ENCODE data around the gene SULT1A2.
"Not testable (repeated sequence)": the region's sequence is repeated elsewhere in the genome, so short reads cannot be mapped to it uniquely, and the experiment has no call there.

SULT1A2 gene

DNA sequence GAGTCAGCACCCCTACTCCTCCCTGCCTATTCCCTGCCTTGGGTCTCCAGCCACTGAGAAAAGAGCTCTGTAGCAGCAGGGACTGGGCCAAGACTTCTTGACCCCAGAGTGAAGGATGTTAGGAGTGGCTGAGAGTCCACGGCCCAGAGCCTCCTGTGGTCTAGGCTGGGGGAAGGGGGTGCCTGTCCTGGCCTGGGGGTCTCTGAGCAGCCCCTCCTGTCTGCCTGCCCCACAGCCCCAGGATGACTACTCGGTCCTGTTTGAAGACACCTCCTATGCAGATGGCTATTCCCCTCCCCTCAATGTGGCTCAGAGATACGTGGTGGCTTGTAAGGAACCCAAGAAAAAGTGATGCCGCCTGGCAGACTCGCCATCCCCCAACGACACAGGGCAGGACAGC lies 5.5 kb downstream of the SULT1A2 start:
- no peak for DNase-seq (ENCODE audit: low spot score)

DNA sequence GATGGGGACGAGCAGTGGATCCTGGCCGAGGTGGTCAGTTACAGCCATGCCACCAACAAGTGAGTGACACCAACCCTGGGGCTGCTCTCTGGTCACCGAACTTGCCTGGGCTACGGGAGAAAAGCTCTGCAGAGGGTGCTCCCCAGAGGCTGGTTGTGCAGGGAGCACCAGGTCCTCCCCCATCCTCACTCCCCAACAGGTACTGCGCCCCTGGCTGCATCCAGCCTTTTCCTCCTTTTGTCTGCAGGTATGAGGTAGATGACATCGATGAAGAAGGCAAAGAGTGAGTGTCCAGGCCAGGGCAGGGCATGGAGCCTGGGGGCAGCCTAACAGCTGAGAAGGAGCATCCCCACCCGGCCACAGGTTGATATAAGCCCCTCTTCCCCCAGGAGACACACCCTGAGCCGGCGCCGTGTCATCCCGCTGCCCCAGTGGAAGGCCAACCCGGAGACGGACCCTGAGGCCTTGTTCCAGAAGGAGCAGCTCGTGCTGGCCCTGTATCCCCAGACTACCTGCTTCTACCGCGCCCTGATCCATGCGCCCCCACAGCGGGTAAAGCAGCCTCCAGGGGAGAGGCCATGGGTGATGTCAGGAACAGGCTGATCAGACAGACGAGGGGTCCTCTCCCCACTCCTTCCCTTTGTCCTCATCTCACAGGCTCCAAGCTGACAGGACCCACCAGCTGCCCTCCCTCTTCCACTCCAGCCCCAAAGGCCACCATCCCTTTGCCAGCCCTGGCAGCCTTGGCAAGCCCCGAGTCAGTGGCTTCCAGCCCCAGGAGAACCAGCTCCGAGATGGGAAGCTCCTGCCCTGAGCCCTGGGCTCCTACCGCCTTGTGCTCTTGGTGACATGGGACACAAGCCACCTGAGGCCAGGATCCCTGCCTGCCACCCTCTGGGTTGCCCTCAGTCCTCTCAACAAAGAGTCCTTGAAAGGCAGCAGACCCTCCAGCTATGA lies 6.2 kb downstream of the SULT1A2 start:
- no peak for DNase-seq (ENCODE audit: low spot score)

GRCh38 chr16:28589930-28590329 lies 6.9 kb downstream of the SULT1A2 start:
- no peak for DNase-seq (ENCODE audit: low spot score)

DNA sequence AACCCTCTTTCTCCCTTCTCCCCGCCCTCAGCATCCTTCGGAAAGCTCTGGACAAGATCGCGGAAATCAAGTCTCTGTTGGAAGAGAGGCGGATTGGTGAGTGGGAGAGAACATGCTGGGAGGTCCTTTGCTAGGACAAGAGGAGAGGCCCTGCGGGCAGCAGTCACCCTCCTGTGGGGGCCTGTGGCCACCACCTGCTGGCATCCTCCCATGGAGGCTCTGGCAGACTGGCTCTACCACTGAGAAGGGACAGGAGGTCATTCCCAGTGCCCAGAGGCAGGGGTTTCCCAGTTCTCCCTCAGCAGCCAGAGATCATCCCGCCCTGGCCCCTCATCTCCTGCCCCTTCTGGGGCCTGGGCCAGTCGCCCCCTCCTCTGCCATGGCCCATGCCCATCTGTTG lies 7.8 kb downstream of the SULT1A2 start:
- no peak for DNase-seq (ENCODE audit: low spot score)

- DNase-seq (ENCODE audit: low spot score), result peak; percentile 10
Observed at GRCh38 chr16:28587386-28587785, 9.5 kb downstream of the SULT1A2 start.

DNA sequence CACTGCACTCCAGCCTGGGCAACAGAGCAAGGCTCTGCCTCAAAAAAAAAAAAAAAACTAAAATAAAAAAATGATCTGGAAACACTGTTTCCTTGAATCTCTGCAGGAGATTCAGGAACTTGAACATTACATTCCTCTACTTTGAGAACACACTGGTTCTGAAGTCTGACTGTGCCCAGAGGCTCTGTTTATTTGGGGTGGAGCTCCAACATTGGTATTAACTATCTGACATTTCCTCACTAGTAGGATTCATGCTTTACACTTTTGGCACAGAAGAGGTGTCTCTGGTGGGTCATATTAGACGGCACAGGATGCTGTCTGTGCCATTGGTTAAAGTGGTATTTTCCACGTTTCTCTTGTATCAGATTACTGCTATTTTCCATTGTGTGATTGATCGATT lies 10.4 kb downstream of the SULT1A2 start:
- DNase-seq (ENCODE audit: low spot score), result no peak

DNA sequence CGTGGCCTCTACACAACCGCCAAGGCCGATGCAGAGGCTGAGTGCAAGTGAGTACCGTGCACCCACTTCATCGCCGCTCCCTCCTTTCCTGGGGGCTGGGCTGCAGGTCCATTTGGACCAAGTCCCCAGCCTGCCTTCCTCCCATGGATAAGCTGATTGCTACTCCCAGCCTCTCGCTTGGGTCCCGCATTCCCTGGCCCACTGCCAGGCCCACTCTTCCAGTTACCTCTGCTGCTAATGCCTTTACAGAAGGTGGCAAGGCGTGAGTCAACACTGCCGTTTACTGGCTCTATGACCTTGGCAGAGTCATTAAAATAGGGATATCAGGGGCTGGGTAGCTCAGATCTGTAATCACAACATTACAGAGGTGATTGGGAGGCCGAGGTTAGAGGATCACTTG lies 11.2 kb downstream of the SULT1A2 start:
- no peak for DNase-seq (ENCODE audit: low spot score)

- DNase-seq (ENCODE audit: low spot score), result no peak
Observed at GRCh38 chr16:28580726-28581315, 16.0 kb downstream of the SULT1A2 start.

DNA sequence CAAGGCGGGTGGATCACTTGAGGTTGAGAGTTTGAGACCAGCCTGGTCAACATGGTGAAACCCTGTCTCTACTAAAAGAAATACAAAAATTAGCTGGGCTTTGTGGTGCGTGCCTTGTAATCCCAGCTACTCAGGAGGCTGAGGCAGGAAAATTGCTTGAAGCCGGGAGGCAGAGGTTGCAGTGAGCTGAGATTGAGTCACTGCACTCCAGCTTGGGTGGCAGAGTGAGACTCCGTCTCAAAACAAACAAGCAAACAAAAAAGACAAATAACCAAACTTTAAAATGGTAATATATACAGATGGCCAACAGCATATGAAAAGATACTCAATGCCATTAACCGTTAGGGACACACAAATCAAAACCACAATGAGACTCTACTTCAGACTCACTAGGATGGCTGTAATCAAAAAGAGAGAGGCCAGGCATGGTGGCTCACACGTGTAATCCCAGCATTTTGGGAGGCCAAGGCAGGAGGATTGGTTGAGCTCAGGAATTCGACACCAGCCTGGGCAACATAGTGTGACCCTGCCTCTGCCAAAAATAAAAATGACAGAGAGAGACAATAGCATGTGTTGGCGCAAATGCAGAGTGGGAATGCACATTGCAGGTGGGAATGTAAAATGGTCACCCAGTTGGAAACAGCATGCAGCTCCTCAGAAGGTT lies 21.3 kb downstream of the SULT1A2 start:
- DNase-seq (ENCODE audit: low spot score), result no peak

GRCh38 chr16:28574925-28575324 lies 21.9 kb downstream of the SULT1A2 start:
- no peak for DNase-seq (ENCODE audit: low spot score)

DNA sequence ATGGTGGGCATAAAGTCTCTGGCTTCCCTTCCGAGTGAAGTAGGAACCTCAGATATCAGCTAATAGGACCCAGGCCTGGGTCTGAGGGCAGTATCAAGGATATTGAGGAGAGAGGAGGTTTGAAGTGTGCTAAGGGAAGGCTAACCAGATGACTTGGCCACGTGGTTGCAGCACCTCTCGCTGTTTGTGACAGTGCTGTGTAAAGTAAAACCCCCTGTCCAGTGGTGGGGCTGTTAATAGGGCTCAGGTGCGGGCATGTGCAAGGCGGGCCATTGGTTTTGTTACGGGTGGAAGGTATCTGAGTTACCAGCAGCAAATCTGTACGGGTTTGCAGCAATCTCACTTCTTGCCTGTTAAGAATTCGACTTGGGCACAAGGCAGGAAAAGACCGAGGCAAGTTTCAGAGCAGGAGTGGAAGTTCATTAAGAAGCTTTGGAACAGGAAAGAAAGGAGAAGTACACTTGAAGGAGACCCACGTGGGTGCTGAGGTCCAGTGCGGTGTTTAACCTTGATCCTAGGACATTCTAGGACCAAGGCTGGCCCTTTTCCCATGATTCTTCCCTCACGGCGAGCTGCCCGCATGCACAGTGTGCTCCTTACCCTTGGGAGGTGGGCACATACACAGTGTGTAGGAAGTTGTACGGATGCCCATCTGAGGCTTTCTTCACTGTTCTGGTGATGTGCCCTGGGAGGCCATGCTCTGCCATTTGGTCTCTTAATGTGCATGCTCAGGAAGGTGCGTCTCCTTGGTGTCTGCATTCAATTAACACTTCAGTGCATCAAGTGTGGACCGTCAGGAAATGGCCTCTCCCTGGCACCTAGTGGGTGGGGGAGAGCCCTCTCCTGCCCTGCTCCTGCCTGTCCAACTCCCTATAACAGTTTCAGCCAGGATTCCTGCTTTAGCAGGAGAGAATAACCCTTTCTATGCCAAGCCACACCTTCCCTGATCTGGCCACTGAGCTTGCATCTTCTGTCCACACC lies 22.8 kb downstream of the SULT1A2 start:
- no peak for DNase-seq (ENCODE audit: low spot score)

DNA sequence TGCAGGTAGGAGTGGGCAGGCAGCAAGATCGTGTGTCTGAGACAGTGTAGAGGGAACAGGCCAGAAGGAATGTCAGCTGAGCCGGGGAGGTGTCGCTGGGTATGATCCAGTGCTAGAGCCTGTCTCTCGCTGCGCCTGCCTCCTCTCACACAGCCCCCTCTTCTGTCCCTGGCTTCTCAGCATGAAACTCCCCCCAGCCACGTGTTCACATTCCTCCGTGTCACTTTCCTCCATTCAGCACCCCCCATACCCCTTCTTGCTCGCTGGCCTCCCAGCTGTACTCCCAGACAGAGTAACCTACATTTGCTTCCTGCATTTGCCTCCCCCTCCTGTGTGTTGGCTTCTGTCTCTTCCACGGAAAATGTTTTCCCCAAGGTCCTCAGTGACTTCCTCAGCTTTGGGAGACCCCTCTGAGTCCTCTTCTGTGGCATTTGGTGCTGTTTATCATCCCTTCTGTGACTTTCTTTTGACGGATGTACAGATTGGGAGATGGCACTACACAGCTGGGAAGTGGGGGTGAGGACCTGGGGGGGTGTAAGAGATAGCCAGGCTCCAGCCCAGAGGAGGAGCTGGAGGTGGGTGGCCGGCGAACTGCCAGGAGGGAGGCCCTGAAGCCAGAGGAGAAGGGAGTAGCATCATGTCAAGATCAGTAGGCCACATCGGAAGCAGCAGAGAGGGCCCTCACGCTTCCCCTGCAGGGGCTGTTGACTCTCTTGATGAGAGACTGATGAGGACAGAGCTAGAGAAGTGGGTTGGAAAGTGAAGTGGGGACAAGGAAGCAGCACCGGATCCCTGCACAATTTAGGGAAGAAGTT lies 23.9 kb downstream of the SULT1A2 start:
- no peak for DNase-seq (ENCODE audit: low spot score)

GRCh38 chr16:28569968-28570752 lies 26.7 kb downstream of the SULT1A2 start:
- no peak for DNase-seq (ENCODE audit: low spot score)

- DNase-seq (ENCODE audit: low spot score), result no peak
Observed at GRCh38 chr16:28569021-28569420, 27.8 kb downstream of the SULT1A2 start.

GRCh38 chr16:28567292-28567691 lies 29.6 kb downstream of the SULT1A2 start:
- DNase-seq (ENCODE audit: low spot score), result no peak

GRCh38 chr16:28566233-28566925 lies 30.5 kb downstream of the SULT1A2 start:
- not testable (repeated sequence) for DNase-seq (ENCODE audit: low spot score)

DNA sequence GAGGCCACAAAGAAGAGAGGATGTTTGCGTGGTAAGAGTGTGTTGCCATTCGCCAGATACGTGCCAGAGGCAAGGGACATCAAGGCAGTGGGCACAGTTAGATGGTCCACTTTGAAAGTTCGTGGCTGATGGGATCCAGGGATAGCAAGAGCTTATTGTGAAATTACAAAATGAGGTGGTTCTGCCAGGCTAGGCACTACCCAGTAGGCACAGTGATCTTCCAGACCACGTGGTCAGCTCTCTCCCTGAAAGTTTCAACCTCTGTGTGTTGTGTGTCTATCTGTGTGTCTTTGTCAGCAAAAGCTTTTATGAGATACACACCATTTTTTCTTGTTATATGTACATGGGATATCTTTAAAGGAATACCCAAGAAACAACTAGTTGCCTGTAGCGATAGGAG lies 33.6 kb downstream of the SULT1A2 start:
- no peak for DNase-seq (ENCODE audit: low spot score)

GRCh38 chr16:28562199-28562598 lies 34.7 kb downstream of the SULT1A2 start:
- no peak for DNase-seq (ENCODE audit: low spot score)

GRCh38 chr16:28561557-28562187 lies 35.2 kb downstream of the SULT1A2 start:
- DNase-seq (ENCODE audit: low spot score), result no peak

Data from AG08395 (cell line).